ENCODE measurements around the gene ATP1A2. TPM values are rescaled to one million over a fixed set of nuclear protein-coding genes. Genes with fewer than 3 reads are reported as not detected.
"Not testable (repeated sequence)": the region's sequence is repeated elsewhere in the genome, so short reads cannot be mapped to it uniquely, and the experiment has no call there.

The ATP1A2 gene
- total and polyA plus RNA-seq, 2 donors (not counting 3 experiments of a cell fraction or from before 2014, with no cell fraction given) = not detected

- H2AFZ ChIP-seq (ENCODE audit: low read depth, low read length) = no peak overlapping the region
- no peak overlapping the region for H3K4me2 ChIP-seq (ENCODE audit: insufficient read depth, low read length)
- no peak for TF ChIP-seq EZH2 (IDR thresholded peaks at IDR 0.05; ENCODE audit: borderline replicate concordance, low read depth, low read length, severe bottlenecking)
- TF ChIP-seq MAX (IDR thresholded peaks at IDR 0.05; ENCODE audit: insufficient read depth, insufficient read length) = no peak
- TF ChIP-seq FOS (IDR thresholded peaks at IDR 0.05; ENCODE audit: borderline replicate concordance, insufficient read depth, low read length) = no peak
- TF ChIP-seq CTCF (IDR thresholded peaks at IDR 0.05; ENCODE audit: extremely low read depth in 1 of 2, insufficient read depth in 1 of 2, low read depth in 1 of 2, low read length in 2 of 2) = no peak
- TF ChIP-seq POLR2AphosphoS5 (IDR thresholded peaks at IDR 0.05; ENCODE audit: insufficient read depth, low read depth, low read length) = no peak
- TF ChIP-seq GATA2 (IDR thresholded peaks at IDR 0.05; ENCODE audit: insufficient read depth, insufficient read length, low read depth, low read length) = no peak
- TF ChIP-seq POLR2A (IDR thresholded peaks at IDR 0.05; ENCODE audit: low read depth, low read length) = no peak
- TF ChIP-seq JUN (IDR thresholded peaks at IDR 0.05; ENCODE audit: borderline replicate concordance, insufficient read depth, insufficient read length, low read depth) = no peak
- TF ChIP-seq MYC (IDR thresholded peaks at IDR 0.05; ENCODE audit: low read depth, low read length) = no peak
- no peak for FAIRE-seq
- H3K9ac ChIP-seq (replicated peaks; ENCODE audit: extremely low read depth, insufficient read depth, low read length) = no peak overlapping the region
- H3K9me1 ChIP-seq (replicated peaks; ENCODE audit: control insufficient read depth, extremely low read depth, insufficient read depth, low read length) = no peaks in the 10 kb centered on the region
- H4K20me1 ChIP-seq (replicated peaks; ENCODE audit: control insufficient read depth, extremely low read depth, insufficient read depth, low read length) = no peaks in the 10 kb centered on the region
- no peak overlapping the region for H3K4me3 ChIP-seq (replicated peaks in 1 of 3; ENCODE audit: insufficient read depth in 1 of 3, low read depth in 1 of 3, low read length in 3 of 3)
- no peaks in the 10 kb centered on the region for H3K79me2 ChIP-seq (ENCODE audit: control insufficient read depth, insufficient read depth, low read length)
- ChIA-PET POLR2A (no interaction called here), CTCF (interaction anchor here (1.0 kb wide), 1 partner anchor 53 kb away, joined by 4 read pairs; no protein-coding TSS in a partner anchor)
- no peaks in the 10 kb centered on the region for H3K9me3 ChIP-seq (replicated peaks; ENCODE audit: control insufficient read depth, insufficient read depth, low read length)
- H3K27me3 ChIP-seq (ENCODE audit: control insufficient read depth in 2 of 2, insufficient read depth in 2 of 2, low read length in 2 of 2) = no peaks in the 10 kb centered on the region
- intact Hi-C loops (cut with micrococcal nuclease) (no loop called here), dilution Hi-C loops (cut with MboI; ENCODE audit: extremely low pct_ligation_motif_present, low sequenced_read_pairs) (no loop called here)
- no peaks in the 10 kb centered on the region for H3K36me3 ChIP-seq (ENCODE audit: control insufficient read depth in 2 of 2, extremely low read depth in 1 of 2, insufficient read depth in 2 of 2, low read length in 2 of 2)
- no TSS peak for BruUV-seq (replicated peaks)
- no peak overlapping the region for H3K27ac ChIP-seq (ENCODE audit: insufficient read depth, low read depth, low read length)
- H3K4me1 ChIP-seq (ENCODE audit: control insufficient read depth, extremely low read depth, insufficient read depth, low read length) = no peaks in the 10 kb centered on the region
- no peak for DNase-seq (ENCODE audit: low read depth, low spot score)
Observed at GRCh38 chr1:160125746-160126145, 10.2 kb downstream of the ATP1A2 start.

GRCh38 chr1:160126342-160126741 is 10.8 kb downstream of the ATP1A2 start:
- H3K4me3 ChIP-seq (replicated peaks in 1 of 3; ENCODE audit: insufficient read depth in 1 of 3, low read depth in 1 of 3, low read length in 3 of 3); intact Hi-C loops (cut with micrococcal nuclease); H3K9me3 ChIP-seq (replicated peaks; ENCODE audit: control insufficient read depth, insufficient read depth, low read length); H3K79me2 ChIP-seq (ENCODE audit: control insufficient read depth, insufficient read depth, low read length); FAIRE-seq; H3K4me1 ChIP-seq (ENCODE audit: control insufficient read depth, extremely low read depth, insufficient read depth, low read length); POLR2A ChIA-PET; H2AFZ ChIP-seq (ENCODE audit: low read depth, low read length); H3K4me2 ChIP-seq (ENCODE audit: insufficient read depth, low read length); H3K27me3 ChIP-seq (ENCODE audit: control insufficient read depth in 2 of 2, insufficient read depth in 2 of 2, low read length in 2 of 2); H3K27ac ChIP-seq (ENCODE audit: insufficient read depth, low read depth, low read length); dilution Hi-C loops (cut with MboI; ENCODE audit: extremely low pct_ligation_motif_present, low sequenced_read_pairs); H3K9me1 ChIP-seq (replicated peaks; ENCODE audit: control insufficient read depth, extremely low read depth, insufficient read depth, low read length); H4K20me1 ChIP-seq (replicated peaks; ENCODE audit: control insufficient read depth, extremely low read depth, insufficient read depth, low read length); BruUV-seq (replicated peaks); H3K36me3 ChIP-seq (ENCODE audit: control insufficient read depth in 2 of 2, extremely low read depth in 1 of 2, insufficient read depth in 2 of 2, low read length in 2 of 2); CTCF ChIA-PET; DNase-seq (ENCODE audit: low read depth, low spot score); H3K9ac ChIP-seq (replicated peaks; ENCODE audit: extremely low read depth, insufficient read depth, low read length): not testable (repeated sequence)

Data from endothelial cell of umbilical vein (primary cell).